Heart left ventricle (tissue), 13 donors: ENCODE measurements around the gene FUOM.

Source experiments
- CTCF ChIP-seq, 12 donors: fragments of 200-600 bp; sonication (generic) in 4 of 12; IDR thresholded peaks; one replicate each; pipeline versions ENCODE4 v1.5.0 to v1.8.0; 2018 to 2022; ENCODE audit warnings: antibody characterized with exemption in 12 of 12, mild to moderate bottlenecking in 5 of 12
- POLR2A ChIP-seq, 2 donors: fragments of 450-650 bp; IDR thresholded peaks; one replicate each; pipeline ENCODE4 v1.6.1; 2017; ENCODE audit warnings: antibody characterized with exemption in 2 of 2, mild to moderate bottlenecking in 2 of 2, moderate library complexity in 2 of 2
- donor health status: ischemic (EF 13 %, LVEDD 7.1; RV severe dilation, severe dysfunction).
- donor health status: DM: no; HTN: yes; CAD: no.
- donor health status: DM: no; HTN: no; CAD: no.
- donor health status: ischemic (EF 25% LVEDD 6.9; RV normal size, moderate dysfunction).
- donor health status: ischemic (EF 25% LVEDD 5.7; RV mildly dilated, moderate dysfunction).
- donor health status: ischemic (EF 35%, LVEDD 5.7; RV mildly dilated, moderate dysfunction).
- donor health status: nonischemic (EF 11% LVEDD 7.7; RV severe dilation, severe dysfunction).
- donor health status: DM: yes; HTN: yes; CAD: no.
- donor health status: PGD.
- donor health status: ischemic (EF 29% LVEDD 5.4; RV normal size, mild dysfunction).
- donor health status: nonischemic (EF 23%, LVEDD 6.1; RV moderate dilation, normal function).

- TF ChIP-seq CTCF (IDR thresholded peaks at IDR 0.05) (no peak), POLR2A (IDR thresholded peaks at IDR 0.05) (no peak)
Measured at GRCh38 chr10:133397938-133398337, 40.1 kb upstream of the FUOM start.
